Lower leg skin (tissue), 3 donors: Measurements from ENCODE around the gene CCDC74B.
"Not testable (repeated sequence)": the region's sequence is repeated elsewhere in the genome, so short reads cannot be mapped to it uniquely, and the experiment has no call there.

Experiments
- POLR2A ChIP-seq, 2 donors: fragments of 450-650 bp; IDR thresholded peaks; one replicate each; pipeline ENCODE4 v1.6.1; 2016 to 2017; ENCODE audit warnings: antibody characterized with exemption in 2 of 2, mild to moderate bottlenecking in 1 of 2, moderate library complexity in 1 of 2
- TF ChIP-seq, protein P1 (sequence below), 3 donors: fragments of 450-650 bp; IDR thresholded peaks; one replicate each; pipeline ENCODE4 v1.5.1; 2016; ENCODE audit warnings: antibody characterized with exemption in 3 of 3, mild to moderate bottlenecking in 3 of 3, moderate library complexity in 2 of 3

DNA sequence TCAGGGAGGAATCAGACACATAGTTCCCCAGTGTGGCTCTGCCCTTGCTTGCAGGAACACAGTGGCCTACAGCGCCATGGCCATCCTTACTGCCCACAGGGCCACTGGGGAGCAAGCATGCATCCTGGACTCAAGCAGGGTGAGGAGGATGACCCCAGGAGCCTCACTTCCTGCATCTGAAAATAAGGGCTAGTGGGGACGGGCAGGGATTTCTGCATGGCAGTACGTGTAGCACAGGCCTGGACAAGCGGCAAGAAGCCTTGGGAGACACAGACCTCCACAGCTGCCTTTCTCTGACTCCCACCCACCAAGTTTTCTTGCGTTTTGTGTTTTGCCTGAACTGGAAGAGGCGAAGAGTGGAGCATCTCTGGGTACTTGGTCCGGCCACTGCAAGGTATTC is 17.6 kb upstream of the CCDC74B start:
- TF ChIP-seq, protein P1, sequence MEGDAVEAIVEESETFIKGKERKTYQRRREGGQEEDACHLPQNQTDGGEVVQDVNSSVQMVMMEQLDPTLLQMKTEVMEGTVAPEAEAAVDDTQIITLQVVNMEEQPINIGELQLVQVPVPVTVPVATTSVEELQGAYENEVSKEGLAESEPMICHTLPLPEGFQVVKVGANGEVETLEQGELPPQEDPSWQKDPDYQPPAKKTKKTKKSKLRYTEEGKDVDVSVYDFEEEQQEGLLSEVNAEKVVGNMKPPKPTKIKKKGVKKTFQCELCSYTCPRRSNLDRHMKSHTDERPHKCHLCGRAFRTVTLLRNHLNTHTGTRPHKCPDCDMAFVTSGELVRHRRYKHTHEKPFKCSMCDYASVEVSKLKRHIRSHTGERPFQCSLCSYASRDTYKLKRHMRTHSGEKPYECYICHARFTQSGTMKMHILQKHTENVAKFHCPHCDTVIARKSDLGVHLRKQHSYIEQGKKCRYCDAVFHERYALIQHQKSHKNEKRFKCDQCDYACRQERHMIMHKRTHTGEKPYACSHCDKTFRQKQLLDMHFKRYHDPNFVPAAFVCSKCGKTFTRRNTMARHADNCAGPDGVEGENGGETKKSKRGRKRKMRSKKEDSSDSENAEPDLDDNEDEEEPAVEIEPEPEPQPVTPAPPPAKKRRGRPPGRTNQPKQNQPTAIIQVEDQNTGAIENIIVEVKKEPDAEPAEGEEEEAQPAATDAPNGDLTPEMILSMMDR (IDR thresholded peaks at IDR 0.05): not testable (repeated sequence)
- not testable (repeated sequence) for TF ChIP-seq POLR2A (IDR thresholded peaks at IDR 0.05)
